DOHH2 (cell line): ENCODE measurements around the gene SYNJ2.

ENCODE experiments used
- H3F3A ChIP-seq: fragments of 200-600 bp; sonication (generic), shearing (Covaris generic); 2 replicates; pipeline ENCODE4 v1.6.0; 2016; ENCODE audit warnings: antibody characterized with exemption, mild to moderate bottlenecking; ENCODE audit not compliant: control insufficient read depth, insufficient read depth
- H3K27ac ChIP-seq: fragments of 200-600 bp; sonication (generic); 2 replicates; pipeline ENCODE4 v1.5.1; 2014; ENCODE audit warnings: low read depth, mild to moderate bottlenecking, low read length, moderate library complexity
- H3K27me3 ChIP-seq: fragments of 200-600 bp; sonication (generic); 2 replicates; pipeline ENCODE4 v1.6.1; 2014; ENCODE audit warnings: mild to moderate bottlenecking, low read length, mixed read lengths; ENCODE audit not compliant: control insufficient read depth
- H3K36me3 ChIP-seq: fragments of 200-600 bp; sonication (generic); 2 replicates; pipeline ENCODE4 v1.6.1; 2014; ENCODE audit warnings: mild to moderate bottlenecking, low read length, moderate library complexity, mixed read lengths; ENCODE audit not compliant: control insufficient read depth
- H3K4me1 ChIP-seq: fragments of 200-600 bp; sonication (generic); 2 replicates; pipeline ENCODE4 v1.6.1; 2014; ENCODE audit warnings: mild to moderate bottlenecking, low read length, mixed read lengths; ENCODE audit not compliant: control insufficient read depth
- H3K4me2 ChIP-seq: fragments of 200-600 bp; sonication (generic); 2 replicates; pipeline ENCODE4 v1.6.0; 2014; ENCODE audit warnings: mild to moderate bottlenecking, low read length, moderate library complexity
- H3K4me3 ChIP-seq: fragments of 200-600 bp; sonication (generic); 2 replicates; pipeline ENCODE4 v1.5.1; 2014; ENCODE audit warnings: mild to moderate bottlenecking, low read length, mixed read lengths
- H3K79me2 ChIP-seq: fragments of 200-600 bp; sonication (generic); 2 replicates; pipeline ENCODE4 v1.6.1; 2014; ENCODE audit warnings: mild to moderate bottlenecking, low read length, mixed read lengths; ENCODE audit not compliant: control insufficient read depth
- H3K9me2 ChIP-seq: fragments of 200-600 bp; sonication (generic); replicated peaks from 2 replicates; pipeline ENCODE4 v1.6.1; 2014; ENCODE audit warnings: mild to moderate bottlenecking, low read length, mixed read lengths; ENCODE audit not compliant: control insufficient read depth
- H3K9me3 ChIP-seq: fragments of 200-600 bp; sonication (generic); 2 replicates; pipeline ENCODE4 v1.6.1; 2014; ENCODE audit warnings: antibody characterized with exemption, low read length, mixed read lengths; ENCODE audit not compliant: control insufficient read depth, insufficient read depth
- H4K20me1 ChIP-seq: fragments of 200-600 bp; sonication (generic); 2 replicates; pipeline ENCODE4 v1.6.0; 2014; ENCODE audit warnings: low read depth, mild to moderate bottlenecking, antibody characterized with exemption, low read length, moderate library complexity; ENCODE audit not compliant: control insufficient read depth, insufficient read depth
- EZH2phosphoT487 ChIP-seq: fragments of 200-600 bp; sonication (generic); IDR thresholded peaks from 2 replicates; pipeline ENCODE4 v1.6.1; 2017; ENCODE audit warnings: borderline replicate concordance, mild to moderate bottlenecking, antibody characterized with exemption, low read length, moderate library complexity, mixed read lengths
- TF ChIP-seq, protein P1 (sequence below): fragments of 200-600 bp; sonication (generic); IDR thresholded peaks from one replicate; pipeline ENCODE4 v1.5.1; 2014; ENCODE audit warnings: antibody characterized with exemption, mild to moderate bottlenecking, low read depth, low read length; ENCODE audit not compliant: poor library complexity, severe bottlenecking

SYNJ2 gene

DNA sequence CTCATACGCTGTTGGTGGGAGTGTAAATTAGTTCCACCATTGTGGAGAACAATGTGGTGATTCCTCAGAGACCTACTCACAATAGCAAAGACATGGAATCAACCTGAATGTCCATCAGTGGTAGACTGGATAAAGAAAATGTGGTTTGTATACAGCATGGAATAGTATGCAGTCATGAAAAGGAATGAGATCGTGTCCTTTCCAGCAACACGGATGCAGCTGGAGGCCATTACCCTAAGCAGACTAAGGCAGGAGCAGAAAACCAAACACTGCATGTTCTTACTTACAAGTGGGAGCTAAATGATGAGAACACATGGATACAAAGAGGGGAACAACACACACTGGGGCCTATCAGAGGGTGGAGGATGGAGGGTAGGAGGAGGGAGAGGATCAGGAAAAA lies 54.6 kb downstream of the SYNJ2 start:
- no peak overlapping the region for H3K4me3 ChIP-seq
- no peaks in the 10 kb centered on the region for H3K4me1 ChIP-seq
- no peaks in the 10 kb centered on the region for H3K9me3 ChIP-seq
- no peaks in the 10 kb centered on the region for H3K27me3 ChIP-seq
- H3K36me3 ChIP-seq, result no peaks in the 10 kb centered on the region
- H3K4me2 ChIP-seq, result no peak overlapping the region
- no peaks in the 10 kb centered on the region for H3F3A ChIP-seq
- no peak overlapping the region for H3K27ac ChIP-seq
- H3K9me2 ChIP-seq, result no peaks in the 10 kb centered on the region
- no peaks in the 10 kb centered on the region for H3K79me2 ChIP-seq
- no peak for TF ChIP-seq EZH2phosphoT487
- TF ChIP-seq, protein P1, sequence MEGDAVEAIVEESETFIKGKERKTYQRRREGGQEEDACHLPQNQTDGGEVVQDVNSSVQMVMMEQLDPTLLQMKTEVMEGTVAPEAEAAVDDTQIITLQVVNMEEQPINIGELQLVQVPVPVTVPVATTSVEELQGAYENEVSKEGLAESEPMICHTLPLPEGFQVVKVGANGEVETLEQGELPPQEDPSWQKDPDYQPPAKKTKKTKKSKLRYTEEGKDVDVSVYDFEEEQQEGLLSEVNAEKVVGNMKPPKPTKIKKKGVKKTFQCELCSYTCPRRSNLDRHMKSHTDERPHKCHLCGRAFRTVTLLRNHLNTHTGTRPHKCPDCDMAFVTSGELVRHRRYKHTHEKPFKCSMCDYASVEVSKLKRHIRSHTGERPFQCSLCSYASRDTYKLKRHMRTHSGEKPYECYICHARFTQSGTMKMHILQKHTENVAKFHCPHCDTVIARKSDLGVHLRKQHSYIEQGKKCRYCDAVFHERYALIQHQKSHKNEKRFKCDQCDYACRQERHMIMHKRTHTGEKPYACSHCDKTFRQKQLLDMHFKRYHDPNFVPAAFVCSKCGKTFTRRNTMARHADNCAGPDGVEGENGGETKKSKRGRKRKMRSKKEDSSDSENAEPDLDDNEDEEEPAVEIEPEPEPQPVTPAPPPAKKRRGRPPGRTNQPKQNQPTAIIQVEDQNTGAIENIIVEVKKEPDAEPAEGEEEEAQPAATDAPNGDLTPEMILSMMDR, result no peak
- H4K20me1 ChIP-seq, result no peaks in the 10 kb centered on the region

DNA sequence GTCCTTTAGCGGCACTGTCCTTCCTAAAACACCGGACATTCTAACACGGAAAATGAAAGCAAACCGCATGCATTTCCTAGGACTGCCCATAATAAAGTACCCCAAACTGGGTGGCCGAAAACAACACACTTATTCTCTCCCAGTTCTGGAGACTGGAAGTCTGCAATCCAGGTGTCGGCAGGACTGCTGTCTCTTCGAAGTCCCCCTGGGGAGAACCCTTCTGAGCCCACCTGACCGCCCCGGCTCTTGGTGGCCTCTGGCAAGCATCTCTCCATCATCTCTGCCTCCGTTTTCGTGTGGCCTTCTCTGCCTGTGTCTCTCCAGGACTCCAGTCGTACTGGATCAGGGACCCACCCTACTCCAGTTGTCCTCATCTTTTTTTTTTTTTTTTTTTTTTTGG lies 55.4 kb downstream of the SYNJ2 start:
- Histone ChIP-seq H3K9me2 (no peaks in the 10 kb centered on the region), H3K4me1 (no peaks in the 10 kb centered on the region), H3K9me3 (no peaks in the 10 kb centered on the region), H4K20me1 (no peaks in the 10 kb centered on the region), H3K4me3 (no peak overlapping the region), H3K79me2 (no peaks in the 10 kb centered on the region), H3K4me2 (no peak overlapping the region), H3K27me3 (no peaks in the 10 kb centered on the region), H3K27ac (no peak overlapping the region), H3F3A (no peaks in the 10 kb centered on the region), H3K36me3 (no peaks in the 10 kb centered on the region)
- TF ChIP-seq, protein P1, result no peak
- TF ChIP-seq EZH2phosphoT487, result no peak

DNA sequence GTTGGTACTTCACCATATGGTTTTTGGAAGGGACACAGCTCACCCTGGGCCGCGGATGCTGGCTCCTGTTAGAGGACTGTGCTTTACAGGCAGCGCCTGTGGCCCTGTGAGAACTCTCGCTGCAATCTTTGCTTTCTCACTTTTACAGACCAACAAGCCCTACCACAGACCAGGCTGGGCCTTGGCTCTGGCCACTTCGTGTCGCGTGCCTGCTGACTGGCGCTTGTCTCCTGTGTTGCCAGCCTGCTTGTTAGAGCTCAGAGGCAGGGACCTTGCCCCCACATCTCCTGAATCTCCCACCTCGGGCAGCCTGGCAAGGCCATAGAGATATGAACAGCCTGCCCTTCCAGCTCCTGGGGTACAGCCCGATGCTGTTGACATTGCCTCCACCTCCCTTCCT lies 56.1 kb downstream of the SYNJ2 start:
- TF ChIP-seq EZH2phosphoT487, result no peak
- TF ChIP-seq, protein P1, result no peak
- H3K4me3 ChIP-seq, result no peak overlapping the region
- H3K9me2 ChIP-seq, result no peaks in the 10 kb centered on the region
- no peaks in the 10 kb centered on the region for H3K9me3 ChIP-seq
- no peaks in the 10 kb centered on the region for H3K4me1 ChIP-seq
- H3F3A ChIP-seq, result no peaks in the 10 kb centered on the region
- no peaks in the 10 kb centered on the region for H3K79me2 ChIP-seq
- no peaks in the 10 kb centered on the region for H3K27me3 ChIP-seq
- H3K4me2 ChIP-seq, result no peak overlapping the region
- H3K27ac ChIP-seq, result no peak overlapping the region
- H3K36me3 ChIP-seq, result no peaks in the 10 kb centered on the region
- H4K20me1 ChIP-seq, result no peaks in the 10 kb centered on the region
